Measurements from ENCODE around the gene POU2AF3. TPM values are rescaled to one million over a fixed set of nuclear protein-coding genes. Genes with fewer than 3 reads are reported as not detected.

The POU2AF3 gene
- total and polyA plus RNA-seq, 2 donors (not counting 1 experiment from before 2014, with no cell fraction given) = 0.51 to 2.1 TPM

DNA sequence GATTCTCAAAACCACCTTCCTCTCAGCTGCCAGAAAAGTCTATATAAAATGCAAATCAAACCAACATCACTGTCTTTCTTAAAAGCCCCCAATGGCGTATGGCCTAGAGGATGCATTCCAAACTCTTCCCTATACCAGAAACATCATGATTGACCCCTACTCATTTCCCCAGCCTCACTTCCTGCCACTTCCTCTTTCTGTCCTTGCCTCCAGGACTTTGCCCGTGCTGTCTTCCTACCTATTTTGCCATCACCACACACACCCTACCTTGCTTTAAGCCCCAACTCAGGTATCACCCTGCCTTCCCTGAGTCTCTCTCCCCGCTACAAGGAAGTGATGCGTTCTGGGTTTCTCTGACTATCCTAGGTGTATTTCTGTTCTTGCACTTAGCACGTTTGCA is 44.7 kb upstream of the POU2AF3 start:
- Histone ChIP-seq H3K4me2 (replicated peaks; ENCODE audit: low read depth, low read length, poor library complexity, severe bottlenecking) (no peak overlapping the region), H4K20me1 (ENCODE audit: control insufficient read depth, insufficient read depth, low read length, poor library complexity, severe bottlenecking) (no peaks in the 10 kb centered on the region), H2AFZ (ENCODE audit: insufficient read depth, low read depth, low read length, poor library complexity, severe bottlenecking) (no peak overlapping the region), H3K79me2 (ENCODE audit: control insufficient read depth, insufficient read depth, low read length) (no peaks in the 10 kb centered on the region), H3K4me3 (ENCODE audit: control extremely low read depth in 1 of 5, extremely low read depth in 1 of 5, insufficient read depth in 1 of 5, low read depth in 2 of 5, low read length in 4 of 5) (no peak overlapping the region), H3K27ac (ENCODE audit: low read length in 2 of 2) (no peak overlapping the region), H3K9me3 (ENCODE audit: control extremely low read depth in 1 of 3, control insufficient read depth in 2 of 3, insufficient read depth in 1 of 3, low read length in 2 of 3) (no peaks in the 10 kb centered on the region), H3K36me3 (replicated peaks in 1 of 2; ENCODE audit: control extremely low read depth in 1 of 2, control insufficient read depth in 1 of 2, extremely low read depth in 1 of 2, insufficient read depth in 2 of 2, low read length in 1 of 2) (no peaks in the 10 kb centered on the region), H3K4me1 (ENCODE audit: control insufficient read depth in 2 of 2, insufficient read depth in 2 of 2, low read length in 2 of 2) (peaks cover 0 to 3% of the 10 kb centered on the region in 2 donors), H3K9ac (ENCODE audit: low read length) (no peak overlapping the region), H3K27me3 (replicated peaks in 1 of 4; ENCODE audit: control extremely low read depth in 1 of 4, control insufficient read depth in 3 of 4, insufficient read depth in 4 of 4, low read length in 3 of 4) (peaks cover 0 to 14% (median 0%) of the 10 kb centered on the region in 4 experiments)
- ATAC-seq (ENCODE audit: low read depth) (no peak), DNase-seq (no peak)
- no peaks in the 10 kb centered on the region for H3K4me1 Mint-ChIP-seq
- H3K9me3 Mint-ChIP-seq (ENCODE audit: insufficient read depth) = no peaks in the 10 kb centered on the region
- intact Hi-C loops (cut with micrococcal nuclease) = no loop called here
- POLR2A ChIA-PET = no interaction called here
- peaks cover 18% of the 10 kb centered on the region for H3K27me3 Mint-ChIP-seq
- no peak overlapping the region for H3K4me3 Mint-ChIP-seq
- WGBS (ENCODE audit: insufficient coverage) = 63% methylated on average over 2 of the region's 5 CpGs
- H3K27ac Mint-ChIP-seq = no peak overlapping the region
- CTCF ChIA-PET = no interaction called here
- TF ChIP-seq EZH2 (IDR thresholded peaks at IDR 0.05; ENCODE audit: borderline replicate concordance, insufficient read depth, low read depth, low read length, poor library complexity, severe bottlenecking) = no peak
- TF ChIP-seq, protein P1, sequence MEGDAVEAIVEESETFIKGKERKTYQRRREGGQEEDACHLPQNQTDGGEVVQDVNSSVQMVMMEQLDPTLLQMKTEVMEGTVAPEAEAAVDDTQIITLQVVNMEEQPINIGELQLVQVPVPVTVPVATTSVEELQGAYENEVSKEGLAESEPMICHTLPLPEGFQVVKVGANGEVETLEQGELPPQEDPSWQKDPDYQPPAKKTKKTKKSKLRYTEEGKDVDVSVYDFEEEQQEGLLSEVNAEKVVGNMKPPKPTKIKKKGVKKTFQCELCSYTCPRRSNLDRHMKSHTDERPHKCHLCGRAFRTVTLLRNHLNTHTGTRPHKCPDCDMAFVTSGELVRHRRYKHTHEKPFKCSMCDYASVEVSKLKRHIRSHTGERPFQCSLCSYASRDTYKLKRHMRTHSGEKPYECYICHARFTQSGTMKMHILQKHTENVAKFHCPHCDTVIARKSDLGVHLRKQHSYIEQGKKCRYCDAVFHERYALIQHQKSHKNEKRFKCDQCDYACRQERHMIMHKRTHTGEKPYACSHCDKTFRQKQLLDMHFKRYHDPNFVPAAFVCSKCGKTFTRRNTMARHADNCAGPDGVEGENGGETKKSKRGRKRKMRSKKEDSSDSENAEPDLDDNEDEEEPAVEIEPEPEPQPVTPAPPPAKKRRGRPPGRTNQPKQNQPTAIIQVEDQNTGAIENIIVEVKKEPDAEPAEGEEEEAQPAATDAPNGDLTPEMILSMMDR (IDR thresholded peaks at IDR 0.05) = no peak

DNA sequence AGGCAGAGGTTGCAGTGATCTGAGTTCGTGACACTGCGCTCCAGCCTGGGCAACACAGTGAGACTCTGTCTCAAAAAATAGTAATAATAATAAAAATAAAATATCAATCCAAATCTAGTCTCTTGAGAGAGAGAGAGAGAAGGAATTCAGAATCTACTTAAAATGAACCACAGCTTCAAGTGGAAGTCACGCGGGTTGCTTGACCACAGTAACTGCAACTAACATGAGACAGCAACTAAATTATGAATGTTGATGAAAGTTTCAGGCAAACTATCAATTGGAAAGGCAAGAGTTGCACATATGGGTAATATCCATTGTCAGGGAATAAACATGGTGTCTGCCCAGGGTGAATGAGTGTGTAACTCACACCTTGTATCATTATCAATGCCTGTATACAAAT is 40.3 kb upstream of the POU2AF3 start:
- peaks cover 0 to 3% of the 10 kb centered on the region in 2 donors for H3K4me1 ChIP-seq (ENCODE audit: control insufficient read depth in 2 of 2, insufficient read depth in 2 of 2, low read length in 2 of 2)
- ChIA-PET POLR2A (no interaction called here), CTCF (no interaction called here)
- intact Hi-C loops (cut with micrococcal nuclease) = no loop called here
- ATAC-seq (ENCODE audit: low read depth) (no peak), DNase-seq (no peak)
- no CpG with 5 or more reads among the region's 4 CpGs for WGBS (ENCODE audit: insufficient coverage)
- H4K20me1 ChIP-seq (ENCODE audit: control insufficient read depth, insufficient read depth, low read length, poor library complexity, severe bottlenecking) = no peaks in the 10 kb centered on the region
- H3K79me2 ChIP-seq (ENCODE audit: control insufficient read depth, insufficient read depth, low read length) = no peaks in the 10 kb centered on the region
- no peak overlapping the region for H2AFZ ChIP-seq (ENCODE audit: insufficient read depth, low read depth, low read length, poor library complexity, severe bottlenecking)
- H3K27ac ChIP-seq (ENCODE audit: low read length in 2 of 2) = no peak overlapping the region
- H3K36me3 ChIP-seq (replicated peaks in 1 of 2; ENCODE audit: control extremely low read depth in 1 of 2, control insufficient read depth in 1 of 2, extremely low read depth in 1 of 2, insufficient read depth in 2 of 2, low read length in 1 of 2) = no peaks in the 10 kb centered on the region
- H3K9ac ChIP-seq (ENCODE audit: low read length) = no peak overlapping the region
- Mint-ChIP-seq H3K4me1 (no peaks in the 10 kb centered on the region), H3K27me3 (peaks cover 23% of the 10 kb centered on the region), H3K9me3 (ENCODE audit: insufficient read depth) (no peaks in the 10 kb centered on the region), H3K4me3 (no peak overlapping the region), H3K27ac (no peak overlapping the region)
- H3K9me3 ChIP-seq (ENCODE audit: control extremely low read depth in 1 of 3, control insufficient read depth in 2 of 3, insufficient read depth in 1 of 3, low read length in 2 of 3) = no peaks in the 10 kb centered on the region
- TF ChIP-seq, protein P1 (IDR thresholded peaks at IDR 0.05) = no peak
- TF ChIP-seq EZH2 (IDR thresholded peaks at IDR 0.05; ENCODE audit: borderline replicate concordance, insufficient read depth, low read depth, low read length, poor library complexity, severe bottlenecking) = no peak
- no peak overlapping the region for H3K4me2 ChIP-seq (replicated peaks; ENCODE audit: low read depth, low read length, poor library complexity, severe bottlenecking)
- H3K27me3 ChIP-seq (replicated peaks in 1 of 4; ENCODE audit: control extremely low read depth in 1 of 4, control insufficient read depth in 3 of 4, insufficient read depth in 4 of 4, low read length in 3 of 4) = no peaks in the 10 kb centered on the region
- H3K4me3 ChIP-seq (ENCODE audit: control extremely low read depth in 1 of 5, extremely low read depth in 1 of 5, insufficient read depth in 1 of 5, low read depth in 2 of 5, low read length in 4 of 5) = no peak overlapping the region
